Activated CD4-positive, CD25-positive, alpha-beta regulatory T cell (primary cell): ENCODE measurements around the gene FARP2.
"Not testable (repeated sequence)": the region's sequence is repeated elsewhere in the genome, so short reads cannot be mapped to it uniquely, and the experiment has no call there.

Source experiments
- DNase-seq, 4 experiments: peaks; one replicate each; lab custom pipeline; 2025; lab: John Stamatoyannopoulos, UW

Gene FARP2

GRCh38 chr2:241505086-241505780 is 149.1 kb downstream of the FARP2 start:
- DNase-seq = no peak

GRCh38 chr2:241505781-241506201 is 149.7 kb downstream of the FARP2 start:
- no peak for DNase-seq

DNA sequence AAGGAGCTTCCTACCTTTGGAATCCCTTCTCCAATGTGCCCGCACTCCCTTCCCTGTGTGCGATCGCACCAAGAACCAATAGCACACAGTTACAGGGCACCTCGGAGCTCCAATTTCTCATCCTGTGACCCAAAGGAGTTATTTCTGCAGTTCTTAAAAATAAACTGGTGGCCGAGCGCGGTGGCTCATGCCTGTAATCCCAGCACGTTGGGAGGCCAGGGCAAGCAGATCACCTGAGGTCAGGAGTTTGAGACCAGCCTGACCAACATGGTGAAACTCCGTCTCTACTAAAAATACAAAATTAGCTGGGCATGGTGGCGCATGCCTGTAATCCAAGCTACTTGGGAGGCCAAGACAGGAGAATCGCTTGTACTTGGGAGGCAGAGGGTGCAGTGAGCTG is 150.2 kb downstream of the FARP2 start:
- DNase-seq = not testable (repeated sequence)

GRCh38 chr2:241506793-241507429 is 150.8 kb downstream of the FARP2 start:
- no peak for DNase-seq

DNA sequence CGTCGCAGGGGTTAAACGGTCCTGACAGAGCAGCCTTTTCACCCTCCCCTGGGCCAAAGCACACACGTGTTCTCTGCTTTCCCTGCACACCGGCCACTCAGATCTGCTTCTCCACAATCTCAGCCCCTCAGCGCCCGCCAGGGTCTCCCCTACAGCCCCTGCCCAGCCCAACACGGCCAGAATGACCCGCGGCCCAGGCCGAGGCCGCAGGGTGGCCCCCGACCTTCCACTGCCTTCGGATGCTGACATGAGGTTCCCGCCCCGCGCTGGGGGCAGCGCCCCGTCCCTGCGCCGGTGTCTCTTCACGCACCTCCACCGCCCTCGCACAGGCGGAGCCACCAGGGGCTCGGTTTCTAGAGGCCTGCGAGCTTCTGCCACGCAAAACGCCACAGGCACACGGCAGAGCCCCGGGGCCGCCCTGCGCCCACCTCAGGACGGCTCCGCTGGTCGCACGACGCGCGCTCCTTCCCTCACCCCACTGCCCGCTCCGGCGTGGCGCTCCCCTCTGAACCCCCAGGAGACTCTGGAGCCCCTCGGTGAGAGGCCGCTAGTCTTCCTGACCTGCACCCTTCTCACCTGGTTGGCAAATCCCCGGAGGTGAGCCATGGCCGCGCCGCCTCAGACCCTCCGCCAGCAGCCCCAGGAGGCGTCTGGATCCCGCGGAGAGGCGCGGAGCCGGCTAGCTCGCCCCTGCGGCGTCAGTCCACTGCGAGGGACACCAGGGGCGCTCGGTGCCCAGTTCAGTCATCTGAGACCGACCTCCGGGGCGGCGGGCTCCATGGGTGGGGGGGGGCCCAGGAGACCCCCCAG is 151.6 kb downstream of the FARP2 start:
- no peak for DNase-seq

DNA sequence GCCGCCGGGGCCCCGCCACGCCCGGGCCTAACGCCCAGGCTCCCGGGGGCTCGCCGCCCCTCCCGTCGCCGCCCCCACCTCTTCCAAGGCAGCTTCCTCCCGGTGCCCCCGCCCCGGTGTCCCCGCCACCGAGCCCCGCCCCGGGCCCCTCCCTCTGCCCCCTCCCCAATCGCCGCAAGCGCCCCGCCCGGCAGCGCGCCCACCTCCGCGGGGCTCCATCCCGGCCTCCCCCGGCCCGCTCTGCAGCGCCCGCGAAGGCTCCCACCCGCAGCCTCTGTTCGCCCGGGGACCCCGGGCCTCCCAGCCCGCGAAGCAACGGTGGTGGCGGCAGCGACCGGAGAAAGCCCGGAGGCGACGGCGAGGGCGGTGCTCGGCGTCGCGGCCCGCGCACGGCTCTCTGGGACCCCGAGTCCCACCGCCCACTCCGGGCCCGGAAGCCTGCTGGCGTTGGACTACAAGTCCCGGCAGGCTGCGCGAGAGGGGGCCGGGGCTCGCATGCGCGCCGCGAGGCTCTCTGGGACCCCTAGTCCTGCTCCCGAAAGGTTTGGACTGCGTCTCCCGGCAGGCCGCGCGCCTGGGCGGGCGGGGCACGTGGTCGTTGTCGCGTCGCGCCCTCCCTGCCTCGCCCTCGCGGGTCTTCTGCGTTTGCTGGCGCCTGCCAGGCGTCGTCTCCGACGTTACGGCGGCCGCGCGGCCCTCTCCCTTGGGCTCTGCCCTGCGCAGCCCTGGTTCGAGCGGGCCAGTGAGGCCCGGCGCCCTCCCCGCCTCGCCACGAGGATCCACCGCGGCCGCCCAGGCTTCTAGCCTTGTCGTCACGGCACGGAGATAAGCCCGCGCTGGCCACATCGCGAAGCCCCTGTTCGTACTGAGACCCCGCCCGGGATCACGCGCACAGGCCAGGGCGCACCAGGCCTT is 152.4 kb downstream of the FARP2 start, which contains the start of gene STK25:
STK25 (minus strand) TSS at position 345 of the 915 bp plus-strand sequence. CDS start 549 bp downstream, outside the sequence.
- DNase-seq = peak; percentile 91 to 98 (median 96)

GRCh38 chr2:241509155-241509784 is 153.2 kb downstream of the FARP2 start:
- no peak for DNase-seq

GRCh38 chr2:241511091-241511741 is 155.1 kb downstream of the FARP2 start:
- no peak for DNase-seq

DNA sequence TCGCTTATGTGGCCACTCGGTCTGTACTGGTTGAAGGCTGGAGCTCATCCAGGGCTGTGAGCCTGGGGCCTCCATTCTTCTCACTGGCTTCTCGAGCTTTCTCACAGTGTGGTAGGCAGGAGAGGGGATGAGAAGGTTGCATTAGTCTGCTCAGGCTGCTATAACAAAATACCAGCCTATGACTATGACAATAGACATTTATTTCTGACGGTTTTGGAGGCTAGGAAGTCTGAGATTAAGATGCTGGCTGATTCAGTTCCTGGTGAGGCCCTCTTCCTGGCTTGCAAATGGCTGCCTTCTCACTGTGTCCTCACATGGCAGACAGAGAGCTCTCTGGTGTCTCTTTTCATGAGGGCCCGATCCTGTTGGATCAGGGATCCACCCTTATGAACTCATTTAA is 158.5 kb downstream of the FARP2 start:
- no peak for DNase-seq

- DNase-seq = no peak
These were observed 159.1 kb downstream of the FARP2 start for GRCh38 chr2:241514986-241515737.

DNA sequence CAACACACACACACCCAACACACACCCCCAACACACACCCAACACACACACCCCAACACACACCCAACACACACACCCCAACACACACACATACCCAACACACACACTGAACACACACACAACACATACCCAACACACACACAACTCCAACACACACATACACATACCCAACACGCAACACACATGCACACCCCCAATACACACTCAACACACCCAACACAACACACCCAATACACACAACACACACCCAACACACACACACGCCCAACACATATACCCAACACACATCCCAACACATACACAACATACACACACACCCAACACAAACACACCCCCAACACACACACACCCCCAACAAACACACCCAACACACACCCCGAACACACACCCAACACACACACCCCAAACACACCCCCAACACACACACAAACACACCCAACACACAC is 160.5 kb downstream of the FARP2 start:
- DNase-seq = no peak

GRCh38 chr2:241517297-241517696 is 161.2 kb downstream of the FARP2 start:
- DNase-seq = no peak

DNA sequence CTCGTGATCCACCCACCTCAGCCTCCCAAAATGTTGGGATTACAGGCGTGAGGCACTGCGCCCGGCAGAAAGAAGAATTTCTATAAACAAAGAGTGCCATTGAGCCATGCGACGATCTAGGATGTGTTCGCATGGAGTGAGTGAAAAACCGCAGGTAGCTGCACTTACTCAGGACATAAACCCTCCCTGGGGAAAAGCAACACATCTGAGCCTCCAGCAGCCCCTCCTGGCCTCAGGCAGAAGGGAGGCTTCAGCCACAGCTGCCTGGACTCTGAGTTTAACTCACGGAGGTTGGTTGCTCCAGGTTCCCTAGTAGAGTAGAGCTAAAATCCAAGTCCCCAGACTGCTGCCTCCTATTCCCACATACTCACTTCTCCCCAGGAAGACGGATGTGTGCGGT is 163.6 kb downstream of the FARP2 start:
- no peak for DNase-seq

- DNase-seq = no peak
These were observed 166.4 kb downstream of the FARP2 start for GRCh38 chr2:241522477-241522876.

DNA sequence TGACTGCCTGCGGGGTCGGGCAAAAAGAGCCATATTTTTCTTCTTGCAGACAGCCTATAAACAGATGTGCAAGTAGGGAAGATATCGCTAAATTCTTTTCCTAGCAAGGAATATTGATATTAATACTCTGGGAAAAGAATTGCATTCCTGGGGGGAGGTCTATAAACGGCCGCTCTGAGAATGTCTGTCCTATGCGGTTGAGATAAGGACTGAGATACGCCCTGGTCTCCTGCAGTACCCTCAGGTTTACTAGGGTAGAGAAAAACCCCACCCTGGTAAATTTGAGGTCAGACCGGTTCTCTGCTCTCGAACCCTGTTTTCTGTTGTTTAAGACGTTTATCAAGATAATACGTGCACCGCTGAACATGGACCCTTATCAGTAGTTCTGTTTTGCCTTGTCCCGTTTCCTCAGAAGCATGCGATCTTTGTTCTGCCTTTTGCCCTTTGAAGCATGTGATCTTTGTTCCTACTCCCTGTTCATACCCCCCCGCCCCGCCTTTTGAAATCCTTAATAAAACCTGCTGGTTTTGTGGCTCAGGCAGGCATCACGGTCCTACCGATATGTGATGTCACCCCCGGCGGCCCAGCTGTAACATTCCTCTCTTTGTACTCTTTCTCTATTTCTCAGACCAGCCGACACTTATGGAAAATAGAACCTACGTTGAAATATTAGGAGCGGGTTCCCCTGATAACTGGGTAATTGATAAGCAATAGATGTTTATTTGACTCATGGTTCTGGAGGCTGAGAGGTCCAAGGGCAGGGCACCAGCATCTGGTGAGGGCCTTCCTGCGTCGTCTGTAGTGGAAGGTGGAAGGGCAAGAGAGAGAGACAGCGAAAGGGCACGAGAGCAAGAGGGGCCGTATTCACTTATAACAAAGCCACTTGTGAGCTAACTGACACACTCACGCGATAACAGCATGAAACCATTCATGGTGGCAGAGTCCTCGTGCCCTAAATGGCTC is 170.0 kb downstream of the FARP2 start:
- not testable (repeated sequence) for DNase-seq

DNA sequence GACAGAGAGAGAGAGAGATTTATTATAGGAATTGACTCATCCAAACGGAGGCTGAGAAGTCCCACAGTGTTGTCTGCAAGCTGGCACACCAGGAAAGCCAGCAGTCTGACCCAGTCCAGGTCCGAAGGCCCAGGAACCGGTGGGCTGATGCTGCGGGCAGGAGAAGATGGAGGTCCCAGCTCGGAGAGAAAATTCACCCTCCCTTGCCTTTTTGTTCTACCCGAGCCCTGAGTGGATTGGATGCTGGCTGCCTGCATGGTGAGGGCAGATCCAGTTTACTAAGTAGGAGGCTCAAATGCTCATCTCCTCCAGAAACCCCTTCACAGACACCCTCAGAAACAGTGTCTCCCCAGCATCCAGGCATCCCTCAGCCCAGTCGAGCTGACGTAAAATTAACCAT is 174.5 kb downstream of the FARP2 start:
- no peak for DNase-seq

DNA sequence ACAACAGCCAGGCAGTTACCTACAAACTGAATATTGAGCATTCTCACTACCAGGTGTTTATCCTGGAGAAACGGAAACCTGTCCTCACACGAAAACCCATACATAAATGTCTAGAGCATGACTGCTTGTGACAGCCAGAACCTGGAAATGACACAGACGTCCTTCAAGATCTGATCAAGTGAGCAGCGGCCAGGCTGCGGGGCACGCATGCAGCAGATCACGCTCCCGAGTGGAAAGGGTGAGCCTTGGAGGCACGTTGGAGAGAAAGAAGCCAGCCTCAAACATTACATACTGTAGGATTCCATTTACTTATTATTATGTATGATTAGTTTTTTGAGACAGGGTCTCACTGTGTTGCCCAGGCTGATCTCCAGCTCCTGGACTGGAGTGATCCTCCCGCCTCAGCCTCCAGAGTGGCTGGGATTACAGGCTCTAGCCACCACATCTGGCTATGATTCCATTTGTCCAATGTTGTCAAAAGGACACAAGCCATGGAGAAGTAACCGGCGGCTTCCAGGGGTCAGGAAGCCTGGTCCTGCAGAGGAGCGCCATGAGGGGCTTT is 175.2 kb downstream of the FARP2 start:
- no peak for DNase-seq

- no peak for DNase-seq
These were observed 176.1 kb downstream of the FARP2 start for GRCh38 chr2:241532168-241532567.
